NCI-H446 treated with DMSO at 0.1 percent for 48 hours (cell line): Measurements from ENCODE around the gene S100A2.
"Not testable (repeated sequence)": the region's sequence is repeated elsewhere in the genome, so short reads cannot be mapped to it uniquely, and the experiment has no call there.

Experiments used
- DNase-seq: peaks from one replicate; lab custom pipeline; 2025; lab: John Stamatoyannopoulos, UW

Gene S100A2

DNA sequence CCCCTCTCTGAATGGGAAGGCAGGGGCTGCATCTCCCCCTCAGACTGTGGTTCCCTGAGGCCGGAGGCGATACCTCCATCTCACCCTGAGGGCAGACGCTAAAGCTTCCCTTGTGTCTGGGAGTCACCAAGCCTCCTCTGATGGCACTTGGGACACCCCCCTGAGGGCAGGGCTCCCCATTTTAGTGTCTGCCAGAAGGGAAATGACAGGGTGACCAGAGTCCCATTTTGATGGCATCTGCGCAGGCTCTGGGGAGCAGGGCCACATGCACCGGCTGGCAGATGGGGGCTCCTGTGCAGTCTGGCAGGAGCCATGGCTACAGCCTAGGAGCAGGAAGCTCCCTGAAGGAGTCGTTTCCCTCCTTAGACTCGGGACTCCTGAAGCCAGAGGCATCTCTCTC is 1.7 kb downstream of the S100A2 start:
- DNase-seq: no peak

DNA sequence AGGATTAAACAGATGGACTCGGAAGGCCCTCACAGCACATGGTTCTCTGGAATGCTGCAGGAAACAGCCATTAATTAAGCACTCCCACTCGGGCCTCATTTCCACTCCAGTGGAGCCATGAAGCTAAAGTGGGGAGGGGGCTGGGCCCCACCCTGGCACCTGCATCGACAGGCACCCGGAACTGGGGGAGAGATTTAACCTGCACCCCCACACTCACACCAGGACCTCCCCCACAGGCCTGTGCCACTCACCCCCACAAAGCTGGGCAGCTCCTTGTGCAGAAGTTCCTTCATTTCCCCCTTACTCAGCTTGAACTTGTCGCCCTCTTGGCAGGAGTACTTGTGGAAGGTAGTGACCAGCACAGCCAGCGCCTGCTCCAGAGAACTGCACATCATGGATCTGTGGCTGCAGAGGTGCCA is 2.2 kb downstream of the S100A2 start:
- peak; percentile 26 for DNase-seq

DNA sequence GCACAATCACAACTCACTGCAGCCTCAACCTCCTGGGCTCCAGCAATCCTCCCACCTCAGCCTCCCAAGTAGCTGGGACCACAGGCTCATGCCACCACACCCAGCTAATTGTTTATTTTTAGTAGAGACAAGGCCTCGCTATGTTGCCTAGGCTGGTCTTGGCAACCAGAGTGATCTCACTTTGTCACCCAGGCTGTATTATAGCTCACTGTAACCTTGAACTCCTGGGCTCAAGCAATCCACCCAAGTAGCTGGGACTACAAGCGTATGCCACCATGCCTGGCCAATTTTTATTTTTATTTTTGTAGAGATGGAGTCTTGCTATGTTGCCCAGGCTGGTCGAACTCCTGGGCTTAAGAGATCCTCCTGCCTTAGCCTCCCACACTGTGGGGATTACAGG is 3.6 kb downstream of the S100A2 start:
- DNase-seq: not testable (repeated sequence)

DNA sequence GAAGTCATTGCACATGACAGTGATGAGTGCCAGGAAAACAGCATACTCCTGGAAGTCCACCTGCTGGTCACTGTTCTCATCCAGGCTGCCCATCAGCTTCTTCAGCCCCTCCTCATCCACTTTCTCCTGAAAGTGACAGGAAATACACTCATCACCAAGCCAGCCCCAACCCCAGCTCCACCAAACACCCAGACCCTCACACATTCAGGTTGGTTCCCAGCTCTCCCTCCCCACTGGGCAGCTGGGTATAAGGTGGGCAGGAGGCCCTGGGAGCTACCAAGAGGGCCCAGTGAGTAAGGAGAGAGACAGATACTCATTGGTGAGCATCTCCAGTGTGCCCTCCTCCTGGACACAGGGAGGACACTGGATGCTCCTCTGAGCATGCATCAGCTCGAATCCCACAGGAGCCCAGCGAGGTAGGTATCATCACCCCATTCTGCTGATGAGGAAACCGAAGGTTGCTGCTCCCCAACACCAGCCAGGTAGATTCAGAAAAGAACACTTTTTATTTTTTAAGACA is 4.1 kb downstream of the S100A2 start:
- no peak for DNase-seq

DNA sequence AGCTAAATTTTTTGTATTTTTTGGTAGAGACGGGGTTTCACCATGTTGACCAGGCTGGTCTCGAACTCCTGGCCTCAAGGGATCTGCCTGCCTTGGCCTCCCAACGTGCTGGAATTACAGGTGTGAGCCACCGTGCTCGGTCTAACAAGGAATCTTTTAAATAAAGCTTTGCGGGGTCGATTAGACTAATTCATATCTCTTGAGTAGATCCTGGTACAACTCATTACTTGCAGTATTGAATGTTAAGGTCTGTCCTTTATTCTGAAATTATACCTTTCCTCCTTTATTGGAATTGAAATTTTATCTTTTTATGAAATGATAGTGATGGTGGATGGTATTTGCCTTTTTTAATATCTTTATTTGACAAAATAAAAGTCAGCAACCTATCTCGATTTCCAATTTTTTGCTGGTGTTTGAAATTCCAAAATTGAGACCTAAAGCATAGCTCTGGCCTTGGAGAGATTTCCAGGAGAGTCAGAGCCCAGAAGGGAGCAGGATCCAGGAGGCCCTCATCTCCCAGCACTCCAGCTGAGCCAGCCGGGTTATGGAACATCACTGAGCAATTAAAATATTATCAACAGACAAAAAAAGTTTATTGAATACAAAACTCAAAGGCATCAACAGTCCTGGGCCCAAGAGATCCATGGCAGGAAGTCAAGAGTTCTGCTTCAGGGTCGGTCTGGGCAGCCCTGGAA is 4.7 kb downstream of the S100A2 start:
- no peak for DNase-seq

DNA sequence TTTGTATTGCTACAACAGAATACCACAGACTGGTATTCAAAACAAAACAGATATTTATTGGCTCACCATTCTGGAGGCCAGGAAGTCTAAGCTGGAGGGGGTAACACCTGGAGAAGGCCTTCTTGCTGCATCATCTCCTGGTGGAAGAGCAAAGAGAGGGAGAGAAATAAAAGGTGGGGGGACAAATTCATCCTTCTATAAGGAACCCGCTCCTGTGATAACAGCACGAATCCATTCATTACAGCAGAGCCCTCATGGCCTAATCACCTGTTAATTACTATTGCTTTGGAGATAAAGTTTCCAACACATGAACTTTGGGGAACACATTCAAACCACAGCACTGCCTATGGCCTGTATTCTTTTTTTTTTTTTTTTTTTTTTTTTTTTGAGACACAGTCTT is 5.4 kb downstream of the S100A2 start:
- DNase-seq: no peak

DNA sequence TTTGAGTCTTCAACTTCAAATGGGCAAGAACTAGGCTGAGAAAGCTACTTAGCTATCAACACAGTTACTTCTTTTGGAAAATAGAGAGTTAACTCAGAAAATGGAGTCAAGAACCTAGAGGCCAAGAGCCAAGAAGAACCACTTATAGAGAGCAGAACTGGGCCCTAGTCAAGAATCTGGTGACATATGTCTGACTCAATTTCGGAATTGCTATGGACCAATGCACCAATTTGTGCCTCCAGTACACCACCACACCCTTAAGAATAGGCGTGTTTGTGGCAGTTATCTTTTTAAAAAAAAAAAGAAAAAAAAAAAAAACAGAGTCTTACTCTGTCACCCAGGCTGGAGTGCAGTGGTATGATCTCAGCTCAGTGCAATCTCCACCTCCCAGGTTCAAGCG is 7.8 kb downstream of the S100A2 start:
- no peak for DNase-seq

DNA sequence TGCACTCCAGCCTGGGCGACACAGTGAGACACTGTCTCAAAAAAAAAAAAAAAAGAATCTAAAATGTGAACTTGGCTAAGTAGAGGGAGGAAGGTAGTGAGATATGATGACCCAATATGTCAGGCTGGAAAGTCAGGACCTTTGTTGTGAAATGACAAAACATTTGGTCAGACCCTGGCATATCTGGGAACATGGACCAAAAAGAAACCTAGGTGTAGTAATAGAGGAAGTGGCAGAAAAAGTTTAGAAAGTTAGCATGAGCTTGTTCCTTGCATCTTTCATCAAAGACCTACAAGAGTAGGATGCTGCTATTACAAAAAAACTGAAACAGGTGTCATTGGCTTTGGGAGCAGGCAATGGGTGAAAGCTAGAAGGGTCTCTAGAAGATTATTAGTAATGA is 9.3 kb downstream of the S100A2 start:
- DNase-seq: no peak

DNA sequence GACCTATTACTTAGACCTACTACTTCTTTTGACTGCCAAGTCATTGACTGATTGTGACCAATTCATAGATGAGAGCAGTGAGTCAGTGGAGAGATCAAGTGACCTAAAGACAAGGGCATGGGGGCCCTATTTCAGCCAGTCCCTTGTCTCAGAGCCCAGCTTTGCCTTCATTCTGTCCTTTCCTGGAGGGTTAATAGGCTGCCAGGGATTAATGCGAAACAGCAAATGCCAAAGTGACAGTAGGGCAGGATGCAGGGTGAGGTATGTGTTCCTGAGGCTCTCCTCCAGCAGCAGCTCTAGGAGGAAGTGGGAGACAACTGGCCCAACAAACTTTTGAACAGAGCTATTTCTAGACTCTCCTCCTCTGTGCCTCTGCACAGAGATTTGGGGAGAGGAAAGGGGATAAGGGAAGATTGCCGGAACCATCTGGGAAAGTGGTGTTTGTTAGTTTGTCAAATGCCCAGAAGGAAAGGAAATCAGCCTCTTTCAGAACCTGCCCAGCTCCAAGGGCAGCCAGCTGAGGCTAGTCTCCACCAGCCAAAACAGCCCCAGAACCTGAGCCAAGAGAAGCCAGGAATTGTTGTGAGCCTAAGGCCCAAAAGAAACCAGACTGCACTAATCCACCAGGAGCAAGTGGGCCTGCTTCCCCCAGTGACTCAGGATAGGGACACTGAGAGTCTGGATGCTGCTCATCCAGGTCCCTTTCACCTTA is 11.7 kb downstream of the S100A2 start:
- no peak for DNase-seq

DNA sequence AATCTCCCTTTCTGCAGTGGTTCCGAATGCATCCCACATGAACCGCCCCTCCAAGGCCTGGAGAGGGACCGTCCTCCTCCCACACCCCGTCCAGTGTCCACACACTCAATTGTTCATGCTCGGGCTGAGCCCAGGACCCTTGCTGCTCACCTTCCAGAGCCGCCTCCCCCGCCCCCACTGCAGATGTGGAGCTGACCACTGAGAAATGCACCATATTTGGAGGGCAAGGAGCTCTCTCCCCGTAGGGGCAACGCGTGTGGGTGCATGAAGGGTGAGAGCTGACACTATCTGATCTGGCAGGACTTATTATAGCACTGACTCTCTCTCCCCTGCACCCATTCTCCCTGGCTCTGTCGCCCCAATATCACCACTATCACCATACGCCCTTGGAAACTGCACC is 12.5 kb downstream of the S100A2 start:
- no peak for DNase-seq

DNA sequence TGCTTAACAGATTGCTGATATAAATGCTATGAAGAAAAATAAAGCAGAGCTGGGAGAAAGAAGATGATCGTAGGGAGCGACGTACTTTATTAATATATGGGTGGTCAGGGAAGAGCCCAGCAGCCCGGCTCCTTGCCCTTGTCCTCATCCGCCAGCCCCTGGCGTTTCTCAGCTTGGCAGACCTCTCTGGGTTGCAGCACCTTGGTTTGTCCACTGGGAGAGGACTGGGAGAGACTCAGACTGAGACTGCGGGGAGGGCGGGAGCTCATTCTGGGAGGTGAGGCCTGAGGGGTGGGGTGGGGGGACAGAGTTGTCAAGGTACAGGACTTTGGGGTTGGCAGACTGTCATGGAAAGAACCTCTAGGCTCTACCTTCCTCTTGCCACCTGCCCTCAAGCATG is 13.3 kb downstream of the S100A2 start:
- no peak for DNase-seq

DNA sequence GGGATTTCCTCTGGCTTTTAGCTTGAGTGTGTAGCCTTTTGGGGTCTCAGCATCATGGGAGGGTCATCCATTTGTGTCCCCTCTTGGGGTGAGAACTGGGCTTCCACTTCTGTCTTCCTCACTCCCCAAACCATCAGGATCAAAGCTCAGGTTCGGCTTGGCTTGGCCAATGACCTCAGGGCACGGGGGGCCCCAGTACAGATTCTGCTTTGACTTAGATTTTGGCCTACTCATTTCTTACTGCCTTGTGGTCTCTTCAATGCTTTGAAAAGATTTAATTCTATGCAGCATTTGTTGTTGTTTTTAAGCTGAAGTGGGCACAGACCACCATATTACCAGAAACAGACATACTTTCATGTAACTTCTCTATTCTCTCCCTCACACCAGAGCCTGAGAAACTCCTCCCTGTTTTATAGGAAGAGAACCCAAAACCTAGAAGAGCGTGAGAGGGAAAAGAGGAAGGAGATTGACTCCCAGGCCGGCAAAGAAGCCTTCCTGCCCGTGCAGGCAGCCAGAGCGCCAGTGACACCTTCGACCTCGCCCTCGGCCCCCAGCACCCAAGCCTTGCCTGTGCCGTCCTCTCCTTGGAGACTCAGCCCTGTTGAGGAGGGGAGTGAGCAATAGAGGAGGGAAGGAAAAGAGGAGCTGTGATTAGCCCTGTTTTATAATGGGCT is 14.7 kb downstream of the S100A2 start:
- no peak for DNase-seq

DNA sequence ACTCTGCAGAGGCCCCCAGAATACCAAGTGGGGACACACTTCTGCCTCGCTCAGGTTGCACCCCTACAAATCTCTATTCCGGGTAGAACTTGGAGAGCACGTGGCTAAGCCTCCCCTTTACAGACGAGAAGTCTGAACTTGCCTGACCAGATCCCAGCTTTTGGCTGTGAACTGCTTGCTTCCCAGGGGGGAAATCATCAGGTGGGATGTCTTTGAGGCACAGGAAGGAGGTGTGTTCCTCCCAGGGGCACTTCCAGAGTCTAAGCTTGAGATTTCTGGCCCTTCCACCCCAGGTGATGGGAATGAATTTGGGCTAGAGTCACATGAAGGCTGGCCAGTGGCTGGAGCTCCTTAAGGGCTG is 15.3 kb downstream of the S100A2 start:
- no peak for DNase-seq

DNA sequence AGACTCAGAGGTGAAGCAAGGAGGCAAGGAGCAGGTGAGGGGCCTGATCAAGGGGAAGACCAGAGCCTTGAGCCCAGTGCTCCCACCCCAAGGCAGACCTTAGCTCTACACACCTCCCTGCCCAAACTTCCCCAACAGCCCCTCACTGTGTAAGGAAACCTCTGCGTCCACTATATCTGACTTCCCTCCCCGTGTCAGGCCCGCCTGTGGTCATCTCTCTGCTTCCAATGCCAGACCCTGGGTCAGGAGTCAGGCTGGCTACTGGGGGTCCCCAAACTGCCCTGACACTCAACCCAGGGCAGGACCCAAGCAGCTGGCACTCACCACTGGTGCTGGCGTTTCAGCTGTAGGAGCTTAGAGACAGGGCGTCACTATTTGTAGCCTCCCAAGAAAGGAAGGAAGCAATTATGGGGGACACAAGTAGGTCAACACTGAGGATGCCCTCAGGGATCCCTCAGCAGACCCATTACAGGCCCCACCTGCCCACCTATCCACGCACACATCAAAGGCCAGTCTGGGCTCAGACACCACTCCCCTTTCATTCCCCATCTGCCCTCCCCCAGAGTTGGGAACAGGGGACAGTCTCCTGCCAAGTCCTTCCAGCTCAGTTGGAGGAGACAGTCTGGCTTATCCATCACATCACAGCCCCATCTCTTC is 15.8 kb downstream of the S100A2 start:
- DNase-seq: no peak

DNA sequence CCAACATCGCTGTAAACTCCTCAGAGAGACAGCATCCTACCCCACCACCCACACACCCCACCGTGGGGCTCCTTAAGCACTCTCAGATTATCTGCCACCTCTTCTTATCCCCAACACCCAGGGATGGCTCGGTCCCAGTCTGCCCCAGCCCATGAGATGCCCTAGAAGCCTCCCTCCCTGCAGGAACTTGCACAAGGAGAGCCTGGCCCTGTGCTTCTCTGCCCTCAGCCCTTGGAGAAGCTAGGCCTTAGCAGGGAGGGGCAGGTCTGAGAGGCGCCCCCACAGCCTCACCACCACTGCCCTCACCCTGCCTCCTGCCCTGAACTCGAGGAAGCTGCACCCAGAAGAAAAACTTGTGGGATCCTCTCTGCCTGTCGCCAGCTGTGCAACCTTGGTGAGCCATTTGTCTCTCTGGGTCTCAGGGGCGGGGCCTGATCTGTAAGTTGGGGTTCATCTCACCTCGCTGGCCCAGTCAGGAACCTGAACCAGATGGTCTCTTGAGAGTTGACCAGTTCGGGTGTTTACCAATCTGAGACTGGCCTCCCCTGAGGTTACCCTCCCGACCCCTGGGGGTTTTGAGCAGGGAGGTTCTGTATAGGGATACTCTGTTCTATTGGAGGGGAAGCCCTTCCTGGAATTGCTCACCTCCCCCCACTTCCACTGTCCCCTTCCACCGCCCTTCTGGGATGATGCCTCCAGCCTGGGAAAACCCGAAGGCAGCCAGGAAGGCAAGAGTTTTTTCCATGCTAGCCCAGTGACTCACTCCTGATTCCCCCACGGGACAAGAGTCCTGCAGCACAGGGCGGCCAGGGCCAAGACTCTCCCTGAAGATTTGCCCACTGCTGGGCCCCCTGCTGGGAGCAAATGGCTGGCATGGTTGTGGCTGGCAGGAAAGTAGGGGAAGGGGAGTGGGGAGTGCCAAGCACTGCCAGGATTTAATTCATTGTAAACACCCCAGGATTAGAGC is 16.6 kb downstream of the S100A2 start, which contains the start of gene S100A3:
TSS of gene S100A3 (minus strand) at position 537 of the 967 bp plus-strand sequence. CDS start 773 bp downstream, outside the sequence.
- peak; percentile 76 for DNase-seq

DNA sequence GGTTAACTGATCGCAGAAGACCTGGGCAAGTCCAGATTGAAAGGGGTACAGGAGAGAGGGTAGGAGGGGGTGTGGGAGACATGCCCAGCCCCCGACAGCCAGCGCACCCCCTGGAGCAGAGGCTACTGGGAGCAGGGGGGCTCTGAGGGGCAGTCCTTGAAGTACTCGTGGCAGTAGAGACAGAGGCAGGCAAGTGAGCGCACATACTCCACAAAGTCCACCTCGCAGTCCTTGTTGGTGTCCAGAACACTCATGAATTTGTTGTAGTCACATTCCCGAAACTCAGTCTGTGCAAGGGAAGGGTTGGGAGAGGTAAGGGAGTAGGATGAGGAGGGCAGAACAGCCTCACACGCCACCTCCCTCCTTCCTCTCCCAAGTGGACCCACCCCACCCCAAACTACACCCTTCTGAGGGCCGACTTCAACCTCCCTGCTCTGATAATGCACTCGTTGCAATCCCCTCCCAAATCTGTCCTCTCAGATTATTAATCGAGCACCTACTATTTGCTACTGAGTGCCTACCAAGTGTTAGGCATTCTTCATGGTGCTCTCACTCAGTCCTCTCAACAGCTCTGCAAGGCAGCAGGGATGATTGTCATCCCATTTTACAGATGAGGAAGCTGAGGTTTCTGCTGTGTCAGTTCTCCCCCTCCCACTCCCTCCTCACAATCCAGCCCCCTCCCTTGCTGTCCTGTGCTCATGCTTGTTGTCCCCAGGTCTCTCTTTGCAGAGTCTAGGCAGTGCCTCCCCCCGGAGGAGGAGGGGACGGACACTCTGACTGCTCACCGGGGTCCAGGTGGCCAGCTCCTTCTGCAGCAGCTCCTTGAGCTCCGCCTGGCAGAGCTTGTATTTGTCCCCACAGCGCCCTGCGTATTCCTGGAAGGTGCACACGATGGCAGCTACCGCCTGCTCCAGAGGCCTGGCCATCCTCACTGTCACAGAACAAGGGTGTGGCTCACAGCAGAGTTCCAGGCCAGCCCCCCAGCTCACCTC is 17.8 kb downstream of the S100A2 start:
- DNase-seq: no peak

DNA sequence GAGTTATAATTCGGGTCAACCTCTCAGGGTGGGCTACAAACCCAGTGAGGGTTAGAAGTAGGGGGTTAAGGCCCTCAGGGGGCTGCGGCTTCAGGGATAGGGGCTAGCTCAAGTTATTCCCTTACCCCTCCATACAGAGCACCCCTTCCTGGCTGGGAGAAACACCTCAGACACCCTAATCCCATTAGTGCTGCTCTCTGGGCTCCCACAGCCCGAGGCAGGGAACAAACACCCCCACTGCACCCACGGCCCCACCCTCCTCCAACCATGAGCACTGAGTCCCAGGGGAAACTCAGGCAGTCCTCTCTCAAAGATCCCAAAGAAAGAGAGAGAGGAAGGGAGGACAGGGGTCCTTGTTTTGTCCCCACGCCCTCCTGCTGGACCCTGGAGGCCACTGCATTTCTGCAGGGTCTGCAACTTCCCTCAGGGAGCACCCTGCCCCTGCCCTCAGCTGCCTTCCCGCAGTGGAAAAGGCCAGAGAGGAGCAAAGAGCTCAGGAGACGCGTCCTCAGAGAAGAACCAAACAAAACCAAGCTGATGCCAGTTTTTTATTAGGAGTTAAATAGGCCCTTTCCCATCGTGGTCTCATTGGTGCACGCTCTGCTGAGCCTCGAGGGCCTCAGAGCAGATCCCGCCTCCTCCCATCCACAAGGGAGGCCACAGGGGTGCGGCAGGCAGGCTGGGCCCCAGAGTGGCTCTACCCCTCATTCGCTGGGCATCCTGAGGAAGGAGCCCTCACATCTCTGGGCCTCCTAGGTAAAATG is 18.7 kb downstream of the S100A2 start:
- DNase-seq: no peak

DNA sequence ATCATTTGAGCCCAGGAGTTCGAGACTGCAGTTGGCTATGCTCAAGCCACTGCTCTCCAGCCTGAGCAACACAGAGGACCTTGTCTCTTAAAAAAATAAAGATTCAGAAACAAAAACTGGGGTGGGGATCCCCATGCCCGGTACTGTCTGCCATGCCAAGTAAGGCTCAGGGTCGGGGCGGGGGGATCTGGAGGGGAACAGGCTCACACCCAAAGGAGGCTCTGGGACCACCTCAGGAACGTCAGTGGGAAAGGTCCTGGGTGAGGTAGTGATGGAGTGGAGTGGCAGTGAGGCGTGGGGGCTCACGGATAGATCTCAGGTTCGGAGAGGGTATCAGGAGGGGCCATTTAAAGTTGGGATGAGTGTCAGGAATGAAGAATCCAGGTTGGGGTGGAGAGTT is 19.3 kb downstream of the S100A2 start:
- DNase-seq: no peak
